SK-N-SH treated with all-trans-retinoic acid at 6 μM for 48 hours (cell line): ENCODE results near the gene ATP5F1A.

ENCODE experiments used
- ATAC-seq: fragments of 200-7000 bp; cut with Tn5 transposase; 3 replicates; pipeline ENCODE4 v1.9.1; 2020; ENCODE audit warnings: mild to moderate bottlenecking, moderate library complexity
- ARNTL ChIP-seq: fragments of 450-650 bp; formaldehyde crosslinking; IDR thresholded peaks from 2 replicates; pipeline ENCODE4 v1.5.0; 2020; ENCODE audit warnings: low read depth, mild to moderate bottlenecking, moderate library complexity, borderline replicate concordance
- BACH2 ChIP-seq: fragments of 250-450 bp; sonication (Bioruptor Pico); IDR thresholded peaks from 2 replicates; pipeline ENCODE4 v1.9.0; 2021; ENCODE audit warnings: mild to moderate bottlenecking, borderline replicate concordance
- CREB5 ChIP-seq: fragments of 250-450 bp; sonication (Bioruptor Pico); IDR thresholded peaks from 2 replicates; pipeline ENCODE4 v1.5.1; 2020; ENCODE audit warnings: low read depth, mild to moderate bottlenecking, moderate library complexity
- CSDC2 ChIP-seq: fragments of 250-450 bp; sonication (Bioruptor Pico); IDR thresholded peaks from 2 replicates; pipeline ENCODE4 v1.5.0; 2020; ENCODE audit warnings: mild to moderate bottlenecking, moderate library complexity
- ESRRG ChIP-seq: fragments of 250-450 bp; sonication (Bioruptor Pico); IDR thresholded peaks from 2 replicates; pipeline ENCODE4 v1.6.1; 2021; ENCODE audit warnings: mild to moderate bottlenecking
- GLIS3 ChIP-seq: fragments of 250-450 bp; sonication (Bioruptor Pico); IDR thresholded peaks from 2 replicates; pipeline ENCODE4 v1.5.0; 2020; ENCODE audit warnings: mild to moderate bottlenecking, moderate library complexity
- ISL1 ChIP-seq: fragments of 250-450 bp; sonication (Bioruptor Pico); IDR thresholded peaks from 2 replicates; pipeline ENCODE4 v2.1.2; 2022; ENCODE audit warnings: mild to moderate bottlenecking, moderate library complexity
- PATZ1 ChIP-seq: fragments of 250-450 bp; sonication (Bioruptor Pico); IDR thresholded peaks from 2 replicates; pipeline ENCODE4 v1.8.0; 2020; ENCODE audit warnings: mild to moderate bottlenecking, moderate library complexity, borderline replicate concordance
- POU6F1 ChIP-seq: fragments of 250-450 bp; sonication (Bioruptor Pico); IDR thresholded peaks from 2 replicates; pipeline ENCODE4 v1.8.0; 2021; ENCODE audit warnings: low read depth, mild to moderate bottlenecking, moderate library complexity, borderline replicate concordance
- PPARA ChIP-seq: fragments of 250-450 bp; sonication (Bioruptor Pico); IDR thresholded peaks from 2 replicates; pipeline ENCODE4 v1.5.0; 2020; ENCODE audit warnings: mild to moderate bottlenecking, borderline replicate concordance
- RARB ChIP-seq: fragments of 250-450 bp; sonication (Bioruptor Pico); IDR thresholded peaks from 2 replicates; pipeline ENCODE4 v1.8.0; 2021; ENCODE audit warnings: mild to moderate bottlenecking, moderate library complexity
- SNAI2 ChIP-seq: fragments of 250-450 bp; sonication (Bioruptor Pico); IDR thresholded peaks from 2 replicates; pipeline ENCODE4 v1.5.0; 2020; ENCODE audit warnings: mild to moderate bottlenecking, moderate library complexity
- TCF4 ChIP-seq: fragments of 250-450 bp; sonication (Bioruptor Pico); IDR thresholded peaks from 2 replicates; pipeline ENCODE4 v1.8.0; 2021; ENCODE audit warnings: mild to moderate bottlenecking, moderate library complexity, borderline replicate concordance
- ZC3H10 ChIP-seq: fragments of 250-450 bp; sonication (Bioruptor Pico); IDR thresholded peaks from 2 replicates; pipeline ENCODE4 v1.5.1; 2021; ENCODE audit warnings: mild to moderate bottlenecking, moderate library complexity
- ZFP3 ChIP-seq: fragments of 250-450 bp; sonication (Bioruptor Pico); IDR thresholded peaks from 2 replicates; pipeline ENCODE4 v1.5.0; 2020; ENCODE audit warnings: mild to moderate bottlenecking, moderate library complexity
- ZFP30 ChIP-seq: fragments of 450-650 bp; formaldehyde crosslinking; IDR thresholded peaks from 2 replicates; pipeline ENCODE4 v1.5.0; 2022; ENCODE audit warnings: mild to moderate bottlenecking, moderate library complexity
- ZNF565 ChIP-seq: fragments of 450-650 bp; formaldehyde crosslinking; conservative IDR thresholded peaks from 2 replicates; pipeline ENCODE4 v1.5.0; 2020; ENCODE audit warnings: low read depth, mild to moderate bottlenecking, moderate library complexity
- ZNF70 ChIP-seq: fragments of 450-650 bp; formaldehyde crosslinking; IDR thresholded peaks from 2 replicates; pipeline ENCODE4 v1.5.0; 2020; ENCODE audit warnings: mild to moderate bottlenecking, moderate library complexity
- ZNF8 ChIP-seq: fragments of 450-650 bp; formaldehyde crosslinking; IDR thresholded peaks from 2 replicates; pipeline ENCODE4 v1.5.0; 2020; ENCODE audit warnings: mild to moderate bottlenecking, moderate library complexity
- TF ChIP-seq, protein P1 (sequence below): fragments of 250-450 bp; sonication (Bioruptor Pico); IDR thresholded peaks from 2 replicates; pipeline ENCODE4 v1.5.1; 2021; ENCODE audit warnings: mild to moderate bottlenecking, moderate library complexity
- TF ChIP-seq, protein P2 (sequence below): fragments of 250-450 bp; sonication (Bioruptor Pico); IDR thresholded peaks from 2 replicates; pipeline ENCODE4 v1.5.0; 2020; ENCODE audit warnings: mild to moderate bottlenecking, moderate library complexity

Gene ATP5F1A

DNA sequence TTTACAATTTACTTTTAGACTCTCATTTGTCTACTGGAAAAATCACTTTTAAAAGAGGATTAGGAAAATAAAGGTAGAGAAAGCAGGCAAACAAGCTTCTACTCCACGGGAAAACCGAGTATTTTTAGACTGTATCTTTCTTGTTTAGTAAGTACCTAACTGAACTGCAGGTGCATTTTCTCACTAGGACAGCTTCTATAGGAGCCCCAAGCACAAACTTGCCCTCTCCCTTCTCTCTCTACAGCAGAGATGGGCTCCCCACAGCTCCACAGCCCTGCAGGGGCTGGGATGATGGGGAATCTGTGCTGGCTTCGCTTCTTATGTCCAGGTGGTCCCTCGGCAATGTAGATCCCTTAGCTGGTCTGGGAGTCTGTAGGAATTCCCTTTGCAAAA lies 42.3 kb downstream of the ATP5F1A start:
- TF ChIP-seq, protein P1, sequence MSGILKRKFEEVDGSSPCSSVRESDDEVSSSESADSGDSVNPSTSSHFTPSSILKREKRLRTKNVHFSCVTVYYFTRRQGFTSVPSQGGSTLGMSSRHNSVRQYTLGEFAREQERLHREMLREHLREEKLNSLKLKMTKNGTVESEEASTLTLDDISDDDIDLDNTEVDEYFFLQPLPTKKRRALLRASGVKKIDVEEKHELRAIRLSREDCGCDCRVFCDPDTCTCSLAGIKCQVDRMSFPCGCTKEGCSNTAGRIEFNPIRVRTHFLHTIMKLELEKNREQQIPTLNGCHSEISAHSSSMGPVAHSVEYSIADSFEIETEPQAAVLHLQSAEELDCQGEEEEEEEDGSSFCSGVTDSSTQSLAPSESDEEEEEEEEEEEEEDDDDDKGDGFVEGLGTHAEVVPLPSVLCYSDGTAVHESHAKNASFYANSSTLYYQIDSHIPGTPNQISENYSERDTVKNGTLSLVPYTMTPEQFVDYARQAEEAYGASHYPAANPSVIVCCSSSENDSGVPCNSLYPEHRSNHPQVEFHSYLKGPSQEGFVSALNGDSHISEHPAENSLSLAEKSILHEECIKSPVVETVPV (CRISPR knock-in tag) = no peak
- TF ChIP-seq CREB5 (CRISPR knock-in tag) (no peak), ZC3H10 (CRISPR knock-in tag) (no peak), SNAI2 (CRISPR knock-in tag) (no peak), ESRRG (CRISPR knock-in tag) (no peak), ARNTL (CRISPR knock-in tag) (no peak), CSDC2 (no peak), GLIS3 (CRISPR knock-in tag) (no peak), ZNF8 (CRISPR knock-in tag) (no peak), RARB (no peak), PPARA (CRISPR knock-in tag) (no peak), ZFP30 (CRISPR knock-in tag) (no peak), ZFP3 (no peak), ZNF565 (no peak), BACH2 (CRISPR knock-in tag) (no peak)
- TF ChIP-seq, protein P2, sequence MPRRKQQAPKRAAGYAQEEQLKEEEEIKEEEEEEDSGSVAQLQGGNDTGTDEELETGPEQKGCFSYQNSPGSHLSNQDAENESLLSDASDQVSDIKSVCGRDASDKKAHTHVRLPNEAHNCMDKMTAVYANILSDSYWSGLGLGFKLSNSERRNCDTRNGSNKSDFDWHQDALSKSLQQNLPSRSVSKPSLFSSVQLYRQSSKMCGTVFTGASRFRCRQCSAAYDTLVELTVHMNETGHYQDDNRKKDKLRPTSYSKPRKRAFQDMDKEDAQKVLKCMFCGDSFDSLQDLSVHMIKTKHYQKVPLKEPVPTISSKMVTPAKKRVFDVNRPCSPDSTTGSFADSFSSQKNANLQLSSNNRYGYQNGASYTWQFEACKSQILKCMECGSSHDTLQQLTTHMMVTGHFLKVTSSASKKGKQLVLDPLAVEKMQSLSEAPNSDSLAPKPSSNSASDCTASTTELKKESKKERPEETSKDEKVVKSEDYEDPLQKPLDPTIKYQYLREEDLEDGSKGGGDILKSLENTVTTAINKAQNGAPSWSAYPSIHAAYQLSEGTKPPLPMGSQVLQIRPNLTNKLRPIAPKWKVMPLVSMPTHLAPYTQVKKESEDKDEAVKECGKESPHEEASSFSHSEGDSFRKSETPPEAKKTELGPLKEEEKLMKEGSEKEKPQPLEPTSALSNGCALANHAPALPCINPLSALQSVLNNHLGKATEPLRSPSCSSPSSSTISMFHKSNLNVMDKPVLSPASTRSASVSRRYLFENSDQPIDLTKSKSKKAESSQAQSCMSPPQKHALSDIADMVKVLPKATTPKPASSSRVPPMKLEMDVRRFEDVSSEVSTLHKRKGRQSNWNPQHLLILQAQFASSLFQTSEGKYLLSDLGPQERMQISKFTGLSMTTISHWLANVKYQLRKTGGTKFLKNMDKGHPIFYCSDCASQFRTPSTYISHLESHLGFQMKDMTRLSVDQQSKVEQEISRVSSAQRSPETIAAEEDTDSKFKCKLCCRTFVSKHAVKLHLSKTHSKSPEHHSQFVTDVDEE (CRISPR knock-in tag) = no peak
- ATAC-seq = peak; percentile 34; the same call in 2 of the 3 replicates

DNA sequence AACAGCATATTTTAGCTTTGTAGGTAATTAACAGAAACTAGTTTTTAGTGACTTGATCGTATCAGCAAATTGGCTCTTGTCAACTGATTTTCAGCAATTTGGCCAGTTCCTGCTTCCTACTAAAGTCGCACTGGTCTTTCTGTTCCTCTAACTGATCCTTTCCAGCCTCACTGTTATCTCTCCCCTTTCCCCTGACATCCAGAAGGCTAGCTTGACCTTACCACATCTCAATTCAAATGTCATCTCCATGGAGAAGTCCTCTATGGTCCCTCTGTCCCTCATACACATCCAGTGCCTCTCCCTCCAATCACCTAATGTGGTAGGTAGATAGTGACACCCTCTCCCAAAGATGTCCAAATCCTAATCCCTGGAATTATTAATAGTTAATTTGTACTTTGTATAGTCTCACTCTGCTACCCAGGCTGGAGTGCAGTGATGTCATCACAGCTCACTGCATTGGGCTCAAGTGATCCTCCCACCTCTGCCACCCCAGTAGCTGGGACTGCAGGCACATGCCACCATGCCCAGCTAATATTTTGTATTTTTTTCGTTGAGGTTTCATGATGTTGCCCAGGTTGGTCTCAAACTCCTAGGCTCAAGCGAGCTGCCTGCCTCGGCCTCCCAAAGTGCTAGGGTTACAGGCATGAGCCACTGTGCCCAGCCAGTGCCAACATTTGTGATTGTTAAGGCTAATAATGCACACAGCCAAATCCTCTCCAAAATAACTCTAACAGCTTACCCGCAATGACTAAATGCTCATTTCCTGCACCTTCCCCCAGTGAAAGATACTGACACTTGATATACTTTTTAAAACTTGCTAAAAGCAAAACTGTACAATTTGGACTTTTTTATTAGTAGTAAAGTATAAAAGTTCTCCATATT lies 42.9 kb downstream of the ATP5F1A start:
- TF ChIP-seq RARB (no peak), PATZ1 (CRISPR knock-in tag) (no peak), POU6F1 (CRISPR knock-in tag) (no peak), ZFP3 (no peak), GLIS3 (CRISPR knock-in tag) (no peak), SNAI2 (CRISPR knock-in tag) (no peak), ZNF70 (CRISPR knock-in tag) (no peak), ZFP30 (CRISPR knock-in tag) (no peak), ARNTL (CRISPR knock-in tag) (no peak), TCF4 (no peak), PPARA (CRISPR knock-in tag) (no peak), CSDC2 (no peak), ISL1 (CRISPR knock-in tag) (no peak), ESRRG (CRISPR knock-in tag) (no peak), BACH2 (CRISPR knock-in tag) (no peak), ZNF8 (CRISPR knock-in tag) (no peak)
- TF ChIP-seq, protein P1 (CRISPR knock-in tag) = no peak
- ATAC-seq = peak; percentile 42; the same call in 1 of the 3 replicates
